Astrocyte (in vitro differentiated cells and primary cell): ENCODE measurements around the gene FBXO3.

Experiments
- CTCF ChIP-seq: IDR thresholded peaks from 2 replicates; pipeline ENCODE4 v1.5.1; 2011; ENCODE audit warnings: low read depth, mild to moderate bottlenecking, inconsistent platforms, low read length, moderate library complexity; ENCODE audit not compliant: insufficient read depth
- EZH2 ChIP-seq: IDR thresholded peaks from 2 replicates; pipeline ENCODE4 v1.6.1; 2012; ENCODE audit warnings: mild to moderate bottlenecking, low read length, inconsistent platforms; ENCODE audit not compliant: insufficient read depth

- TF ChIP-seq CTCF (no peak), EZH2 (no peak)
Observed at GRCh38 chr11:33777906-33778305, 3.6 kb upstream of the FBXO3 start.
